Measurements from ENCODE around the gene PRRT4. TPM values are rescaled to one million over a fixed set of nuclear protein-coding genes. Genes with fewer than 3 reads are reported as not detected.

The PRRT4 gene
- total RNA-seq, 1 donor from 2014 or later = 0.47 TPM

DNA sequence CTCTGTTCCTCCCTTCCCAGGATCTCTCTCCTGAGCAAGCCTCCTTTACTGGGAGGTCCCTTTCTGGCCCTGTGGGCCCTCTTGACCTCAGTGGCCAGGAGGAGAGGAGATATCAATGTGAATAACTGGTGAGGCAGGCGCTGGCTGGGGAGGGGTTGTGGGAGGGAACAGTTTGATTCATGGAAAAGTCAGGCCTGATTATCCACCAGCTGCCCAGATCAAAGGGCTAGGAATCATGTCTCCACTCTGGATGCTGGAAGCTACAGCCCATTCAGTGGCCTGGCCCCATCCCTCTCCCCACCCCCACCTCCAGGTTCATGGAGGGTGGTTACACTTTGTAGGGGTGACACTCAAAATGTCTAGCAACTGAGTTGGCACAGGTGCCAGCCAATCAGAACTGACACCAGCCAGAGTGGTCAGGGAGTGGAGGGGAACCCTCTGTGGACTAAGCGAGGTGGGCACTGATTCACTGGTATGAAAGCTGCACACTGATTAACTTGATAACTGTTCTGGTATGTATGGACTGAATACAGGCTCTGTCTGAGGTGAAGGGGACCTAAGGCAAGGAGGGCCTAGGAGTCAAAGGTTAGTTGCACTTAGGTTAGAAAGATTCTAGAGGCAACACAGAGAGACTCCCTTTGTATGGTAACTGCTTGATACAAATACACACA is 4.8 kb downstream of the PRRT4 start:
- TF ChIP-seq, protein P1, sequence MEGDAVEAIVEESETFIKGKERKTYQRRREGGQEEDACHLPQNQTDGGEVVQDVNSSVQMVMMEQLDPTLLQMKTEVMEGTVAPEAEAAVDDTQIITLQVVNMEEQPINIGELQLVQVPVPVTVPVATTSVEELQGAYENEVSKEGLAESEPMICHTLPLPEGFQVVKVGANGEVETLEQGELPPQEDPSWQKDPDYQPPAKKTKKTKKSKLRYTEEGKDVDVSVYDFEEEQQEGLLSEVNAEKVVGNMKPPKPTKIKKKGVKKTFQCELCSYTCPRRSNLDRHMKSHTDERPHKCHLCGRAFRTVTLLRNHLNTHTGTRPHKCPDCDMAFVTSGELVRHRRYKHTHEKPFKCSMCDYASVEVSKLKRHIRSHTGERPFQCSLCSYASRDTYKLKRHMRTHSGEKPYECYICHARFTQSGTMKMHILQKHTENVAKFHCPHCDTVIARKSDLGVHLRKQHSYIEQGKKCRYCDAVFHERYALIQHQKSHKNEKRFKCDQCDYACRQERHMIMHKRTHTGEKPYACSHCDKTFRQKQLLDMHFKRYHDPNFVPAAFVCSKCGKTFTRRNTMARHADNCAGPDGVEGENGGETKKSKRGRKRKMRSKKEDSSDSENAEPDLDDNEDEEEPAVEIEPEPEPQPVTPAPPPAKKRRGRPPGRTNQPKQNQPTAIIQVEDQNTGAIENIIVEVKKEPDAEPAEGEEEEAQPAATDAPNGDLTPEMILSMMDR (IDR thresholded peaks at IDR 0.05) = no peak
- H3K9me3 ChIP-seq = no peaks in the 10 kb centered on the region
- no peak overlapping the region for H3K4me3 ChIP-seq
- ATAC-seq = no peak
- H3K27me3 ChIP-seq (ENCODE audit: low read depth) = peaks cover 57% of the 10 kb centered on the region
- H3K4me1 ChIP-seq = peaks cover 13% of the 10 kb centered on the region
- intact Hi-C loops (cut with DNase I) = no loop called here
- H3K27ac ChIP-seq = no peak overlapping the region
- H3K36me3 ChIP-seq = no peaks in the 10 kb centered on the region
- DNase-seq = no peak

- DNase-seq (no peak), ATAC-seq (no peak)
- intact Hi-C loops (cut with DNase I) = no loop called here
- H3K4me1 ChIP-seq = peaks cover 4% of the 10 kb centered on the region
- H3K27ac ChIP-seq = no peak overlapping the region
- H3K27me3 ChIP-seq (ENCODE audit: low read depth) = peaks cover 53% of the 10 kb centered on the region
- H3K4me3 ChIP-seq = no peak overlapping the region
- TF ChIP-seq, protein P1 (IDR thresholded peaks at IDR 0.05) = no peak
- no peaks in the 10 kb centered on the region for H3K36me3 ChIP-seq
- no peaks in the 10 kb centered on the region for H3K9me3 ChIP-seq
These were observed 7.9 kb downstream of the PRRT4 start for GRCh38 chr7:128353610-128354009.

DNA sequence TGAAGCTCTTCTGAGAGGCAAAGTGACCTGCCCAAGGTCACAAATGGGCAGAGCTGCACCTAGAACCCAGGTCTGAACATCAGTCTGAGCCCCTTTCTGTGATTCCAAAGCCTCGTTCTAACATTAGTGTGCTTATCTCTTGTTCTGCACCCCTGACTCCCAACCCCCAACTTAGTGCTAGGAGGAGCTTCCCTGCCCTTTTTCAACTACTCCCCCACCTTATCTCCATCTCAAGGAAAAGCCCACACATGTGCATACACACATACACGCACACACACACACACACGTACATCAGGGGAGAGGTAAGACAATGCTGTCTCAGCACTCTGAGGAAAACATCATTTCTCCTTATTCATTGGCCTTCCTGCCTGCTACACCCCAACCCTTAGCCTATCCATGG is 8.3 kb downstream of the PRRT4 start:
- intact Hi-C loops (cut with DNase I) = no loop called here
- Histone ChIP-seq H3K27me3 (ENCODE audit: low read depth) (peaks cover 53% of the 10 kb centered on the region), H3K27ac (no peak overlapping the region), H3K4me1 (peaks cover 4% of the 10 kb centered on the region), H3K9me3 (no peaks in the 10 kb centered on the region), H3K4me3 (no peak overlapping the region), H3K36me3 (no peaks in the 10 kb centered on the region)
- DNase-seq = no peak
- ATAC-seq = no peak
- TF ChIP-seq, protein P1 (IDR thresholded peaks at IDR 0.05) = no peak

DNA sequence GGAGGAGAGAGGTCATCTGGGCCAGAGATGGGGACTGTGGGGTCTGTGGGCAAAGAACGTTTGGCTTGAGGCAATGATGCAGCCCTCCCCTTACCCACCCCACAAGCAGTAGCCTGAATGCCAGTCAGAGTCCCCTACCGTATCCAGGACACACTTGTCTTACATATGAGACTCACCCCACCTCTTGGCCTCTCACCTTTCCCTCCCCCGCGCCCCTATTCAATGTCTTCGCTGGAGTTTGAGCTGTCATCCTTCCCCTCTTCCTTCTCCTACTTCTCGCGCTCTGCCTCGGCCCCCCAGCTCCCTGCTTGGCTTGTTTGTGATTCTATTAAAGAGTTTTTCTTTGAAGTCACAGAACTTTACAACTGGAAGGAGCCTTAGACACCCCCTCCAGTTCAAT is 8.9 kb downstream of the PRRT4 start:
- Histone ChIP-seq H3K4me1 (peaks cover 4% of the 10 kb centered on the region), H3K36me3 (no peaks in the 10 kb centered on the region), H3K9me3 (no peaks in the 10 kb centered on the region), H3K4me3 (no peak overlapping the region), H3K27me3 (ENCODE audit: low read depth) (peaks cover 49% of the 10 kb centered on the region), H3K27ac (no peak overlapping the region)
- DNase-seq (no peak), ATAC-seq (no peak)
- intact Hi-C loops (cut with DNase I) = no loop called here
- TF ChIP-seq, protein P1 (IDR thresholded peaks at IDR 0.05) = no peak

GRCh38 chr7:128352153-128352537 is 9.3 kb downstream of the PRRT4 start:
- TF ChIP-seq, protein P1 (IDR thresholded peaks at IDR 0.05) = peak; percentile 55
- ATAC-seq (peak; percentile 74), DNase-seq (peak; percentile 73)
- intact Hi-C loops (cut with DNase I) = no loop called here
- Histone ChIP-seq H3K36me3 (no peaks in the 10 kb centered on the region), H3K4me1 (peaks cover 4% of the 10 kb centered on the region), H3K27ac (no peak overlapping the region), H3K9me3 (no peaks in the 10 kb centered on the region), H3K27me3 (ENCODE audit: low read depth) (peaks cover 46% of the 10 kb centered on the region), H3K4me3 (peak overlapping the region; percentile 14)

Measured in lower lobe of right lung (tissue), 2 donors.